Loucy (cell line): ENCODE measurements around the gene BCAS3.

ENCODE experiments used
- H2AFZ ChIP-seq: fragments of 200-600 bp; sonication (generic); 2 replicates; pipeline ENCODE4 v1.6.0; 2016; ENCODE audit warnings: antibody characterized with exemption, mild to moderate bottlenecking, low read length, moderate library complexity
- H3F3A ChIP-seq: fragments of 200-600 bp; 2 replicates; pipeline ENCODE4 v1.6.0; 2016; ENCODE audit warnings: antibody characterized with exemption, low read depth, mild to moderate bottlenecking
- H3K27me3 ChIP-seq: fragments of 200-600 bp; sonication (generic); 2 replicates; pipeline ENCODE4 v1.6.1; 2014; ENCODE audit warnings: low read length, mild to moderate bottlenecking; ENCODE audit not compliant: insufficient read depth, poor library complexity, severe bottlenecking
- H3K36me3 ChIP-seq: fragments of 200-600 bp; sonication (generic); 2 replicates; pipeline ENCODE4 v1.6.1; 2016; ENCODE audit warnings: low read length; ENCODE audit not compliant: insufficient read depth
- H3K4me1 ChIP-seq: fragments of 200-600 bp; sonication (generic); 2 replicates; pipeline ENCODE4 v1.5.1; 2014; ENCODE audit warnings: low read length, mild to moderate bottlenecking; ENCODE audit not compliant: insufficient read depth, poor library complexity, severe bottlenecking
- H3K4me2 ChIP-seq: fragments of 200-600 bp; sonication (generic); 2 replicates; pipeline ENCODE4 v1.6.0; 2014; ENCODE audit warnings: antibody characterized with exemption, low read length, low read depth, mild to moderate bottlenecking; ENCODE audit not compliant: poor library complexity, severe bottlenecking
- H3K4me3 ChIP-seq: fragments of 200-600 bp; sonication (generic); 2 replicates; pipeline ENCODE4 v1.5.1; 2014; ENCODE audit warnings: low read length, mild to moderate bottlenecking, mixed read lengths; ENCODE audit not compliant: poor library complexity, severe bottlenecking
- H3K79me2 ChIP-seq: fragments of 200-600 bp; sonication (generic); 2 replicates; pipeline ENCODE4 v1.6.1; 2014; ENCODE audit warnings: low read length; ENCODE audit not compliant: insufficient read depth
- H3K9ac ChIP-seq: fragments of 200-600 bp; sonication (generic); 2 replicates; pipeline ENCODE4 v1.6.0; 2014; ENCODE audit warnings: mild to moderate bottlenecking, low read depth, low read length, moderate library complexity; ENCODE audit not compliant: poor library complexity, severe bottlenecking
- H3K9me2 ChIP-seq: fragments of 200-600 bp; sonication (generic); replicated peaks from 2 replicates; pipeline ENCODE4 v1.6.1; 2016; ENCODE audit warnings: low read depth, low read length, mixed read lengths
- H3K9me3 ChIP-seq: fragments of 200-600 bp; sonication (generic); 2 replicates; pipeline ENCODE4 v1.6.1; 2014; ENCODE audit warnings: mild to moderate bottlenecking, antibody characterized with exemption, low read length, low read depth; ENCODE audit not compliant: insufficient read depth
- H4K20me1 ChIP-seq: fragments of 200-600 bp; sonication (generic); 2 replicates; pipeline ENCODE4 v1.6.0; 2014; ENCODE audit warnings: antibody characterized with exemption, low read length, mild to moderate bottlenecking; ENCODE audit not compliant: insufficient read depth, poor library complexity, severe bottlenecking
- EZH2phosphoT487 ChIP-seq: fragments of 200-600 bp; IDR thresholded peaks from 2 replicates; pipeline ENCODE4 v1.6.1; 2018; ENCODE audit warnings: antibody characterized with exemption, mild to moderate bottlenecking, moderate library complexity, borderline replicate concordance
- TF ChIP-seq, protein P1 (sequence below): fragments of 200-600 bp; sonication (generic); conservative IDR thresholded peaks from 2 replicates; pipeline ENCODE4 v1.5.1; 2014; ENCODE audit warnings: mild to moderate bottlenecking, antibody characterized with exemption, low read length

BCAS3 gene

GRCh38 chr17:61202564-61202963, 524.9 kb downstream of the BCAS3 start:
- H3F3A ChIP-seq: no peaks in the 10 kb centered on the region
- H3K4me1 ChIP-seq: peaks cover 6% of the 10 kb centered on the region
- TF ChIP-seq EZH2phosphoT487: no peak
- TF ChIP-seq, protein P1, sequence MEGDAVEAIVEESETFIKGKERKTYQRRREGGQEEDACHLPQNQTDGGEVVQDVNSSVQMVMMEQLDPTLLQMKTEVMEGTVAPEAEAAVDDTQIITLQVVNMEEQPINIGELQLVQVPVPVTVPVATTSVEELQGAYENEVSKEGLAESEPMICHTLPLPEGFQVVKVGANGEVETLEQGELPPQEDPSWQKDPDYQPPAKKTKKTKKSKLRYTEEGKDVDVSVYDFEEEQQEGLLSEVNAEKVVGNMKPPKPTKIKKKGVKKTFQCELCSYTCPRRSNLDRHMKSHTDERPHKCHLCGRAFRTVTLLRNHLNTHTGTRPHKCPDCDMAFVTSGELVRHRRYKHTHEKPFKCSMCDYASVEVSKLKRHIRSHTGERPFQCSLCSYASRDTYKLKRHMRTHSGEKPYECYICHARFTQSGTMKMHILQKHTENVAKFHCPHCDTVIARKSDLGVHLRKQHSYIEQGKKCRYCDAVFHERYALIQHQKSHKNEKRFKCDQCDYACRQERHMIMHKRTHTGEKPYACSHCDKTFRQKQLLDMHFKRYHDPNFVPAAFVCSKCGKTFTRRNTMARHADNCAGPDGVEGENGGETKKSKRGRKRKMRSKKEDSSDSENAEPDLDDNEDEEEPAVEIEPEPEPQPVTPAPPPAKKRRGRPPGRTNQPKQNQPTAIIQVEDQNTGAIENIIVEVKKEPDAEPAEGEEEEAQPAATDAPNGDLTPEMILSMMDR: no peak
- no peak overlapping the region for H2AFZ ChIP-seq
- no peaks in the 10 kb centered on the region for H3K79me2 ChIP-seq
- H3K27me3 ChIP-seq: no peaks in the 10 kb centered on the region
- H4K20me1 ChIP-seq: no peaks in the 10 kb centered on the region
- no peak overlapping the region for H3K4me3 ChIP-seq
- no peaks in the 10 kb centered on the region for H3K36me3 ChIP-seq
- no peaks in the 10 kb centered on the region for H3K9me3 ChIP-seq
- no peaks in the 10 kb centered on the region for H3K9me2 ChIP-seq
- no peak overlapping the region for H3K9ac ChIP-seq
- no peak overlapping the region for H3K4me2 ChIP-seq

GRCh38 chr17:61203671-61204131, 526.0 kb downstream of the BCAS3 start:
- Histone ChIP-seq H3K9me2 (no peaks in the 10 kb centered on the region), H3F3A (no peaks in the 10 kb centered on the region), H3K4me1 (peaks cover 12% of the 10 kb centered on the region), H3K9ac (no peak overlapping the region), H3K4me2 (no peak overlapping the region), H2AFZ (no peak overlapping the region), H3K9me3 (no peaks in the 10 kb centered on the region), H3K4me3 (no peak overlapping the region), H3K79me2 (no peaks in the 10 kb centered on the region), H3K36me3 (no peaks in the 10 kb centered on the region), H4K20me1 (no peaks in the 10 kb centered on the region), H3K27me3 (no peaks in the 10 kb centered on the region)
- no peak for TF ChIP-seq EZH2phosphoT487
- TF ChIP-seq, protein P1: no peak

GRCh38 chr17:61204456-61204855, 526.8 kb downstream of the BCAS3 start:
- Histone ChIP-seq H3K4me3 (no peak overlapping the region), H3K9ac (no peak overlapping the region), H3K4me1 (peaks cover 19% of the 10 kb centered on the region), H3K36me3 (no peaks in the 10 kb centered on the region), H3K4me2 (no peak overlapping the region), H3K9me3 (no peaks in the 10 kb centered on the region), H2AFZ (no peak overlapping the region), H3K79me2 (no peaks in the 10 kb centered on the region), H4K20me1 (no peaks in the 10 kb centered on the region), H3K9me2 (no peaks in the 10 kb centered on the region), H3K27me3 (no peaks in the 10 kb centered on the region), H3F3A (no peaks in the 10 kb centered on the region)
- no peak for TF ChIP-seq EZH2phosphoT487
- TF ChIP-seq, protein P1: no peak
